Neural progenitor cell (in vitro differentiated cells): ENCODE data around the gene YIPF7.

Experiments
- CTCF ChIP-seq: fragments of 200-600 bp; sonication (generic); IDR thresholded peaks from 2 replicates; pipeline ENCODE4 v1.5.1; 2017; ENCODE audit warnings: antibody characterized with exemption, mild to moderate bottlenecking
- EZH2 ChIP-seq: fragments of 200-600 bp; sonication (generic); IDR thresholded peaks from 2 replicates; pipeline ENCODE4 v1.6.1; 2017; ENCODE audit warnings: antibody characterized with exemption, mild to moderate bottlenecking, moderate library complexity

GRCh38 chr4:44638091-44638490 is 13.3 kb downstream of the YIPF7 start:
- no peak for TF ChIP-seq CTCF
- no peak for TF ChIP-seq EZH2
